Measurements from ENCODE around the gene PARD3B.

- TF ChIP-seq CTCF (IDR thresholded peaks at IDR 0.05) (no peak), POLR2A (IDR thresholded peaks at IDR 0.05) (no peak), POLR2AphosphoS5 (IDR thresholded peaks at IDR 0.05; ENCODE audit: insufficient read depth in 1 of 2, low read depth in 1 of 2) (no peak)
These were observed 630.6 kb downstream of the PARD3B start for GRCh38 chr2:205175831-205176230.
